ENCODE results near the gene CRY1. TPM values are rescaled to one million over a fixed set of nuclear protein-coding genes. Genes with fewer than 3 reads are reported as not detected.
A peak's percentile ranks its signal among the peaks of the same experiment; 100 is the strongest.
"Not testable (repeated sequence)": the region's sequence is repeated elsewhere in the genome, so short reads cannot be mapped to it uniquely, and the experiment has no call there.

Gene CRY1
- total RNA-seq, 1 donor from 2014 or later: 17.7 TPM

- DNase-seq (ENCODE audit: low spot score): no peak
These were observed 15.7 kb upstream of the CRY1 start for GRCh38 chr12:107108995-107109508.

- not testable (repeated sequence) for DNase-seq (ENCODE audit: low spot score)
These were observed 15.0 kb upstream of the CRY1 start for GRCh38 chr12:107108366-107108765.

- no peak for DNase-seq (ENCODE audit: low spot score)
These were observed 14.0 kb upstream of the CRY1 start for GRCh38 chr12:107107381-107107780.

GRCh38 chr12:107106241-107107025, 13.1 kb upstream of the CRY1 start:
- DNase-seq (ENCODE audit: low spot score): no peak

- no peak for DNase-seq (ENCODE audit: low spot score)
These were observed 12.0 kb upstream of the CRY1 start for GRCh38 chr12:107105410-107105703.

GRCh38 chr12:107103516-107103915, 10.2 kb upstream of the CRY1 start:
- no peak for DNase-seq (ENCODE audit: low spot score)

GRCh38 chr12:107103097-107103496, 9.7 kb upstream of the CRY1 start:
- DNase-seq (ENCODE audit: low spot score): no peak

GRCh38 chr12:107102294-107102693, 8.9 kb upstream of the CRY1 start:
- DNase-seq (ENCODE audit: low spot score): no peak

- no peak for DNase-seq (ENCODE audit: low spot score)
These were observed 8.3 kb upstream of the CRY1 start for GRCh38 chr12:107101651-107102050.

GRCh38 chr12:107099917-107100316, 6.6 kb upstream of the CRY1 start:
- no peak for DNase-seq (ENCODE audit: low spot score)

- no peak for DNase-seq (ENCODE audit: low spot score)
These were observed 3.2 kb upstream of the CRY1 start for GRCh38 chr12:107096571-107096970.

GRCh38 chr12:107094183-107094448, 767 bp upstream of the CRY1 start:
- DNase-seq (ENCODE audit: low spot score): no peak

- DNase-seq (ENCODE audit: low spot score): peak; percentile 62
These were observed 506 bp downstream of the CRY1 start for GRCh38 chr12:107092669-107093416.

GRCh38 chr12:107091989-107092641, 1.2 kb downstream of the CRY1 start:
- peak; percentile 67 for DNase-seq (ENCODE audit: low spot score)

GRCh38 chr12:107091381-107091780, 2.0 kb downstream of the CRY1 start:
- DNase-seq (ENCODE audit: low spot score): no peak

- no peak for DNase-seq (ENCODE audit: low spot score)
These were observed 2.6 kb downstream of the CRY1 start for GRCh38 chr12:107090711-107091110.

GRCh38 chr12:107088912-107089311, 4.4 kb downstream of the CRY1 start:
- DNase-seq (ENCODE audit: low spot score): no peak

- no peak for DNase-seq (ENCODE audit: low spot score)
These were observed 7.0 kb downstream of the CRY1 start for GRCh38 chr12:107086314-107086713.

- DNase-seq (ENCODE audit: low spot score): no peak
These were observed 11.6 kb downstream of the CRY1 start for GRCh38 chr12:107081778-107082177.

- no peak for DNase-seq (ENCODE audit: low spot score)
These were observed 13.1 kb downstream of the CRY1 start for GRCh38 chr12:107080299-107080698.

GRCh38 chr12:107079172-107080011, 14.0 kb downstream of the CRY1 start:
- no peak for DNase-seq (ENCODE audit: low spot score)

- not testable (repeated sequence) for DNase-seq (ENCODE audit: low spot score)
These were observed 20.1 kb downstream of the CRY1 start for GRCh38 chr12:107073266-107073665.

Data from ureter (tissue), 1 donor.